GM23248 (cell line): Measurements from ENCODE around the gene WDR76.
"Not testable (repeated sequence)": the region's sequence is repeated elsewhere in the genome, so short reads cannot be mapped to it uniquely, and the experiment has no call there.

ENCODE experiments used
- EZH2 ChIP-seq: fragments of 200-600 bp; sonication (generic); IDR thresholded peaks from 2 replicates; pipeline ENCODE4 v1.6.1; 2018; ENCODE audit warnings: antibody characterized with exemption, mild to moderate bottlenecking; ENCODE audit not compliant: insufficient read depth, poor library complexity, severe bottlenecking
- EZH2phosphoT487 ChIP-seq: fragments of 200-600 bp; sonication (generic); IDR thresholded peaks from 2 replicates; pipeline ENCODE4 v1.6.1; 2018; ENCODE audit warnings: antibody characterized with exemption, moderate library complexity, mild to moderate bottlenecking, low read depth; ENCODE audit not compliant: insufficient read depth

DNA sequence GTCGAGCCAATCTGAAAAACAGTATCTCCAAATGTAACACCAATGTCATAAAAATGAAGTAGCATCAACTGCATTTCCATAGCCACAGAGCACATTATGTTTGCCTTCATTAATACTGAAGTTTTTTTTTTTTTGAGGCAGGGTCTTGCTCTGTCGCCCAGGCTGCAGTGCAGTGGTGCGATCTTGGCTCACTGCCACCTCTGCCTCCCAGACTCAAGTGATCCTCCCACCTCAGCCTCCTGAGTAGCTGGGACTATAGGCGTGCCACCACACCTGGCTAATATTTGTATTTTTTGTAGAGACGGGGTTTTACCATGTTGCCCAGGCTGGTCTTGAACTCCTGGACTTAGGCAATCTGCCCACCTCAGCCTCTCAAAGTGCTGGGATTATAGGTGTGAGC, 11.7 kb upstream of the WDR76 start:
- TF ChIP-seq EZH2phosphoT487, EZH2: not testable (repeated sequence)
